CD14-positive monocyte (primary cell): Measurements from ENCODE around the gene AMOTL1. TPM values are rescaled to one million over a fixed set of nuclear protein-coding genes. Genes with fewer than 3 reads are reported as not detected.

Source experiments
- DNase-seq, 3 donors: peaks; one replicate each; pipeline ENCODE4 v3.0.0-alpha.2; 2011 to 2022
- H2AFZ ChIP-seq: 2 replicates; pipeline ENCODE4 v1.6.0; 2012; ENCODE audit warnings: mild to moderate bottlenecking, low read depth, low read length, inconsistent platforms; ENCODE audit not compliant: insufficient read depth, poor library complexity, severe bottlenecking
- H3K27ac ChIP-seq, 2 donors: 1 replicate in 1 of 2; 2 replicates in 1 of 2; pipeline ENCODE4 v1.5.1; 2012 to 2013; ENCODE audit warnings: low read length in 2 of 2, control low read depth in 1 of 2, inconsistent platforms in 1 of 2, low read depth in 1 of 2, mild to moderate bottlenecking in 1 of 2
- H3K27me3 ChIP-seq, 2 donors: one replicate each; pipeline versions ENCODE4 v1.6.0 to v1.6.1; 2011 to 2013; ENCODE audit warnings: low read length in 2 of 2; ENCODE audit not compliant: control insufficient read depth in 2 of 2, insufficient read depth in 2 of 2
- H3K36me3 ChIP-seq, 2 donors: replicated peaks in 1 of 2; 1 replicate in 1 of 2; 2 replicates in 1 of 2; pipeline versions ENCODE4 v1.5.1 to v1.6.1; 2012 to 2013; ENCODE audit warnings: low read length in 2 of 2, control low read depth in 1 of 2, inconsistent platforms in 1 of 2, mild to moderate bottlenecking in 1 of 2; ENCODE audit not compliant: insufficient read depth in 2 of 2, control insufficient read depth in 1 of 2
- H3K4me1 ChIP-seq, 2 donors: 1 replicate in 1 of 2; 2 replicates in 1 of 2; pipeline versions ENCODE4 v1.5.1 to v1.6.1; 2012 to 2013; ENCODE audit warnings: low read length in 2 of 2, control low read depth in 1 of 2, inconsistent platforms in 1 of 2, mild to moderate bottlenecking in 1 of 2, moderate library complexity in 1 of 2; ENCODE audit not compliant: insufficient read depth in 2 of 2, control insufficient read depth in 1 of 2
- H3K4me2 ChIP-seq: replicated peaks from 2 replicates; pipeline ENCODE3; 2012; ENCODE audit warnings: low read length, moderate library complexity, mild to moderate bottlenecking; ENCODE audit not compliant: poor library complexity, severe bottlenecking; ENCODE audit errors: extremely low read depth
- H3K4me3 ChIP-seq, 3 experiments: fragments of 200-600 bp in 1 of 3; sonication (generic) in 1 of 3; replicated peaks in 1 of 3; 1 replicate in 2 of 3; 2 replicates in 1 of 3; pipeline ENCODE4 v1.5.1; 2011 to 2013; ENCODE audit warnings: low read length in 3 of 3, mild to moderate bottlenecking in 3 of 3, control low read depth in 2 of 3, low read depth in 2 of 3, inconsistent platforms in 1 of 3, moderate library complexity in 1 of 3
- H3K79me2 ChIP-seq: 2 replicates; pipeline ENCODE4 v1.6.0; 2012; ENCODE audit warnings: mild to moderate bottlenecking, control low read depth, inconsistent platforms, low read length, moderate library complexity; ENCODE audit not compliant: insufficient read depth
- H3K9ac ChIP-seq: 2 replicates; pipeline ENCODE4 v1.6.0; 2017; ENCODE audit warnings: low read length, mild to moderate bottlenecking; ENCODE audit not compliant: insufficient read depth, poor library complexity, severe bottlenecking
- H3K9me3 ChIP-seq, 2 donors: replicated peaks in 1 of 2; 1 replicate in 1 of 2; 2 replicates in 1 of 2; pipeline versions ENCODE4 v1.5.1 to v1.6.1; 2012 to 2013; ENCODE audit warnings: low read length in 2 of 2, control low read depth in 1 of 2; ENCODE audit not compliant: control insufficient read depth in 1 of 2, insufficient read depth in 1 of 2
- H4K20me1 ChIP-seq: 2 replicates; pipeline ENCODE4 v1.6.0; 2012; ENCODE audit warnings: mild to moderate bottlenecking, low read length, control low read depth, moderate library complexity; ENCODE audit not compliant: insufficient read depth
- H3K27ac Mint-ChIP-seq, 7 donors: one replicate each; pipeline ENCODE4 v1.8.0; 2020; ENCODE audit warnings: mild to moderate bottlenecking in 7 of 7, mixed read lengths in 7 of 7, moderate library complexity in 6 of 7, inconsistent platforms in 2 of 7
- H3K27me3 Mint-ChIP-seq, 3 donors: one replicate each; pipeline ENCODE4 v1.8.0; 2021 to 2022; ENCODE audit warnings: low read depth in 3 of 3, mild to moderate bottlenecking in 3 of 3, mixed read lengths in 3 of 3, moderate library complexity in 3 of 3, inconsistent platforms in 1 of 3
- H3K36me3 Mint-ChIP-seq, 2 donors: one replicate each; pipeline ENCODE4 v1.8.0; 2020; ENCODE audit warnings: mixed read lengths in 2 of 2, inconsistent platforms in 1 of 2, mild to moderate bottlenecking in 1 of 2
- H3K4me1 Mint-ChIP-seq: one replicate; pipeline ENCODE4 v1.8.0; 2020; ENCODE audit warnings: mild to moderate bottlenecking, mixed read lengths
- H3K4me3 Mint-ChIP-seq, 2 donors: one replicate each; pipeline ENCODE4 v1.8.0; 2020; ENCODE audit warnings: mild to moderate bottlenecking in 2 of 2, mixed read lengths in 2 of 2, moderate library complexity in 1 of 2
- H3K9me3 Mint-ChIP-seq, 7 donors: one replicate each; pipeline ENCODE4 v1.8.0; 2020 to 2022; ENCODE audit warnings: mixed read lengths in 7 of 7, mild to moderate bottlenecking in 6 of 7, moderate library complexity in 6 of 7, inconsistent platforms in 2 of 7
- WGBS: methylation state at CpG from one replicate; pipeline ENCODE4 v1.1.5; 2013; ENCODE audit warnings: missing lambda C conversion rate; ENCODE audit not compliant: insufficient coverage; 5-methylcytosine and 5-hydroxymethylcytosine counted together
- intact Hi-C, 2 donors: fragments of 100-400 bp; cut with micrococcal nuclease; formaldehyde crosslinking; loops; one replicate each; pipeline versions ENCODE4 v1.15.0 to v1.15.1; 2023
- polyA plus RNA-seq, 3 donors: library from polyadenylated mRNA; depleted of rRNA in 1 of 3; unstranded in 2 of 3; stranded (reverse) in 1 of 3; fragments of 300-500 nt in 2 of 3; fragments of >200 nt in 1 of 3; fragmentation: Illumina TruSeq in 2 of 3; gene quantifications; 1 replicate in 2 of 3; 2 replicates in 1 of 3; pipeline ENCODE4 v1.2.3, GENCODE V29; 2012 to 2021
- TF ChIP-seq, protein P1 (sequence below): fragments of 200-600 bp; IDR thresholded peaks from one replicate; pipeline ENCODE4 v1.8.0; 2022; ENCODE audit warnings: antibody characterized with exemption, mild to moderate bottlenecking

Gene AMOTL1
- polyA plus RNA-seq, 3 donors, result 0.41 to 0.66 (median 0.46) TPM

- H3K79me2 ChIP-seq, result no peaks in the 10 kb centered on the region
- Mint-ChIP-seq H3K4me3 (no peak overlapping the region), H3K27ac (no peak overlapping the region), H3K36me3 (peaks cover 9 to 17% of the 10 kb centered on the region in 2 donors), H3K9me3 (peaks cover 5 to 9% (median 9%) of the 10 kb centered on the region in 7 donors), H3K27me3 (no peaks in the 10 kb centered on the region), H3K4me1 (peaks cover 7% of the 10 kb centered on the region)
- H2AFZ ChIP-seq, result no peak overlapping the region
- TF ChIP-seq, protein P1, sequence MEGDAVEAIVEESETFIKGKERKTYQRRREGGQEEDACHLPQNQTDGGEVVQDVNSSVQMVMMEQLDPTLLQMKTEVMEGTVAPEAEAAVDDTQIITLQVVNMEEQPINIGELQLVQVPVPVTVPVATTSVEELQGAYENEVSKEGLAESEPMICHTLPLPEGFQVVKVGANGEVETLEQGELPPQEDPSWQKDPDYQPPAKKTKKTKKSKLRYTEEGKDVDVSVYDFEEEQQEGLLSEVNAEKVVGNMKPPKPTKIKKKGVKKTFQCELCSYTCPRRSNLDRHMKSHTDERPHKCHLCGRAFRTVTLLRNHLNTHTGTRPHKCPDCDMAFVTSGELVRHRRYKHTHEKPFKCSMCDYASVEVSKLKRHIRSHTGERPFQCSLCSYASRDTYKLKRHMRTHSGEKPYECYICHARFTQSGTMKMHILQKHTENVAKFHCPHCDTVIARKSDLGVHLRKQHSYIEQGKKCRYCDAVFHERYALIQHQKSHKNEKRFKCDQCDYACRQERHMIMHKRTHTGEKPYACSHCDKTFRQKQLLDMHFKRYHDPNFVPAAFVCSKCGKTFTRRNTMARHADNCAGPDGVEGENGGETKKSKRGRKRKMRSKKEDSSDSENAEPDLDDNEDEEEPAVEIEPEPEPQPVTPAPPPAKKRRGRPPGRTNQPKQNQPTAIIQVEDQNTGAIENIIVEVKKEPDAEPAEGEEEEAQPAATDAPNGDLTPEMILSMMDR, result no peak
- H3K27ac ChIP-seq, result no peak overlapping the region
- H3K36me3 ChIP-seq, result peaks cover 0 to 6% of the 10 kb centered on the region in 2 donors
- intact Hi-C loops, result no loop called here
- H3K4me2 ChIP-seq, result no peak overlapping the region
- no peaks in the 10 kb centered on the region for H3K27me3 ChIP-seq
- WGBS, result no CpG with 5 or more reads among the region's 7 CpGs
- H3K9ac ChIP-seq, result no peak overlapping the region
- no peaks in the 10 kb centered on the region for H3K4me1 ChIP-seq
- no peak for DNase-seq
- H3K9me3 ChIP-seq, result peaks cover 0 to 9% of the 10 kb centered on the region in 2 donors
- no peak overlapping the region for H3K4me3 ChIP-seq
- H4K20me1 ChIP-seq, result no peaks in the 10 kb centered on the region
Measured at GRCh38 chr11:94814272-94814976, 46.3 kb downstream of the AMOTL1 start.

DNA sequence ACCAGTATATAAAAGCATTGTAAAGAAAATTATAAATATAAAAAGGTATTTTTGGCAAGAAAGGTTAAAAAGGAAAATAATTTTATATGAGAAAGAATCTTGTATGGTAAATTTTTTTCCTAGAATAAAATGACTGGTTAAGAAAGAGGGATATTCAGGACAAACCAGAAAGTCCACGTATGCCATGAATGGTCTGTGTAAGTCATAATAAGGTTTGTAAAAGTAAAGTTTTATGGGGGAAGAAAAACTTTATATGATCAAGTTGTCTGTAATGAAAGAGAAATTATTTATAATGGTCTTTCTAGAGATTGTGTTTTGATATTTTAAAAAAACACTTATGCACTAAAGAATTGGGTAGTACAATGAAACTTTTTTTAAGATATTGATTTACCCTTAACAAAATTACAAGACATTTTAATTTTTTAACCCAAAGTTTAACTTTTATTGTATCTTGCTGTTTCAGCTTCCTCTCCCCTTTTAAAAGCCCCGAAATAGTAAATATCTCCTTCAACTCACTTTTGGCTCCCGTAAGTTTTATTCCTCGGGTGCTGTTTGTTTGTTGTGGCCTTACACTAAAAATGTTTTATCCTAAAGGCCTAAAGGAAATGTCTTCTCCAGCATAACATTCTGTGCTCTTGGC is 47.7 kb downstream of the AMOTL1 start:
- Histone ChIP-seq H3K4me1 (no peaks in the 10 kb centered on the region), H2AFZ (no peak overlapping the region), H3K9me3 (peaks cover 0 to 9% of the 10 kb centered on the region in 2 donors), H3K36me3 (peaks cover 0 to 6% of the 10 kb centered on the region in 2 donors), H3K4me3 (no peak overlapping the region), H3K9ac (no peak overlapping the region), H3K4me2 (no peak overlapping the region), H3K27me3 (no peaks in the 10 kb centered on the region), H3K27ac (no peak overlapping the region), H3K79me2 (no peaks in the 10 kb centered on the region), H4K20me1 (no peaks in the 10 kb centered on the region)
- H3K27ac Mint-ChIP-seq, result no peak overlapping the region
- DNase-seq, result no peak
- peaks cover 5 to 10% (median 9%) of the 10 kb centered on the region in 7 donors for H3K9me3 Mint-ChIP-seq
- no peak overlapping the region for H3K4me3 Mint-ChIP-seq
- intact Hi-C loops, result no loop called here
- H3K4me1 Mint-ChIP-seq, result peaks cover 2% of the 10 kb centered on the region
- H3K36me3 Mint-ChIP-seq, result peaks cover 11 to 21% of the 10 kb centered on the region in 2 donors
- 100% methylated on average over 2 of the region's 4 CpGs for WGBS
- TF ChIP-seq, protein P1, result no peak
- H3K27me3 Mint-ChIP-seq, result no peaks in the 10 kb centered on the region
